ENCODE data around the gene AGT.

DNA sequence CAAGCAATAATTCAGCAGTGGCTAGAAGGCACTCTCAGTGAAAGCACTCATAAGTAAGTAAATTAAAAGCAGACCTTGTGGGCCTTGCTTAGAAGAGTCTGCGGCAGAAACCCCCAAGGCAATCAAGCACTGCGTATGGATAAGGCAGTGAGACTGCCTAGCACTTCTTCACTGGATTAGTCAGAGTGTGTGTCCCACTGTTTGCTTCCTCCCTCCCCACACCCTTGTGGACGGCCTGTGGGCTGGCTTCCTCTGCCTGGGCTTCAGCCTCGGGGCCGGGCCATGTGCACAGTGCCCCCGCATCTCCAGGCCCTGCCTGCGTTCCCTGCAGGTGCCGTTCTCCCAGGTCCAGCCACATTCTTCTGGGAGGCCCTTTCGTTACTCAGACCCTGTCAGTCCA lies 23.8 kb downstream of the AGT start:
- TF ChIP-seq, protein P1, sequence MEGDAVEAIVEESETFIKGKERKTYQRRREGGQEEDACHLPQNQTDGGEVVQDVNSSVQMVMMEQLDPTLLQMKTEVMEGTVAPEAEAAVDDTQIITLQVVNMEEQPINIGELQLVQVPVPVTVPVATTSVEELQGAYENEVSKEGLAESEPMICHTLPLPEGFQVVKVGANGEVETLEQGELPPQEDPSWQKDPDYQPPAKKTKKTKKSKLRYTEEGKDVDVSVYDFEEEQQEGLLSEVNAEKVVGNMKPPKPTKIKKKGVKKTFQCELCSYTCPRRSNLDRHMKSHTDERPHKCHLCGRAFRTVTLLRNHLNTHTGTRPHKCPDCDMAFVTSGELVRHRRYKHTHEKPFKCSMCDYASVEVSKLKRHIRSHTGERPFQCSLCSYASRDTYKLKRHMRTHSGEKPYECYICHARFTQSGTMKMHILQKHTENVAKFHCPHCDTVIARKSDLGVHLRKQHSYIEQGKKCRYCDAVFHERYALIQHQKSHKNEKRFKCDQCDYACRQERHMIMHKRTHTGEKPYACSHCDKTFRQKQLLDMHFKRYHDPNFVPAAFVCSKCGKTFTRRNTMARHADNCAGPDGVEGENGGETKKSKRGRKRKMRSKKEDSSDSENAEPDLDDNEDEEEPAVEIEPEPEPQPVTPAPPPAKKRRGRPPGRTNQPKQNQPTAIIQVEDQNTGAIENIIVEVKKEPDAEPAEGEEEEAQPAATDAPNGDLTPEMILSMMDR (IDR thresholded peaks at IDR 0.05; ENCODE audit: low read length), result no peak
- no peak for TF ChIP-seq EZH2 (IDR thresholded peaks at IDR 0.05; ENCODE audit: borderline replicate concordance, low read length)
